Lung (tissue), 12 donors: ENCODE results near the gene MIER1. TPM values are rescaled to one million over a fixed set of nuclear protein-coding genes. Genes with fewer than 3 reads are reported as not detected.

Experiments
- ATAC-seq: fragments of 200-7000 bp; cut with Tn5 transposase; one replicate; pipeline ENCODE4 v1.9.1; 2020; ENCODE audit warnings: moderate number of reproducible peaks; ENCODE audit not compliant: insufficient read depth, low FRiP score
- DNase-seq, 3 donors: peaks; one replicate each; pipeline ENCODE4 v3.0.0-alpha.2; 2013 to 2017
- H3K27ac ChIP-seq, 2 donors: one replicate each; pipeline ENCODE4 v1.5.1; 2013; ENCODE audit warnings: mild to moderate bottlenecking in 2 of 2, moderate library complexity in 2 of 2, control low read depth in 1 of 2, inconsistent platforms in 1 of 2, low read depth in 1 of 2, low read length in 1 of 2
- H3K27me3 ChIP-seq, 3 donors: one replicate each; pipeline ENCODE4 v1.5.1; 2013; ENCODE audit warnings: low read length in 2 of 3; ENCODE audit not compliant: control insufficient read depth in 3 of 3, insufficient read depth in 3 of 3
- H3K36me3 ChIP-seq, 4 donors: one replicate each; pipeline ENCODE4 v1.5.1; 2013; ENCODE audit warnings: low read length in 4 of 4, mild to moderate bottlenecking in 1 of 4, moderate library complexity in 1 of 4; ENCODE audit not compliant: control insufficient read depth in 4 of 4, insufficient read depth in 4 of 4
- H3K4me1 ChIP-seq, 5 donors: one replicate each; pipeline ENCODE4 v1.5.1; 2013; ENCODE audit warnings: low read length in 5 of 5, mild to moderate bottlenecking in 2 of 5, moderate library complexity in 1 of 5; ENCODE audit not compliant: control insufficient read depth in 5 of 5, insufficient read depth in 5 of 5
- H3K4me3 ChIP-seq: one replicate; pipeline ENCODE4 v1.5.1; 2013; ENCODE audit warnings: mild to moderate bottlenecking, control low read depth, moderate library complexity
- H3K9ac ChIP-seq, 2 donors: one replicate each; pipeline ENCODE4 v1.5.1; 2013; ENCODE audit warnings: low read length in 2 of 2, control low read depth in 1 of 2; ENCODE audit not compliant: insufficient read depth in 1 of 2
- H3K9me3 ChIP-seq, 4 donors: one replicate each; pipeline ENCODE4 v1.5.1; 2013; ENCODE audit warnings: low read length in 3 of 4, mild to moderate bottlenecking in 1 of 4, moderate library complexity in 1 of 4; ENCODE audit not compliant: control insufficient read depth in 4 of 4, insufficient read depth in 3 of 4
- CTCF ChIP-seq: IDR thresholded peaks from 2 replicates; pipeline ENCODE4 v1.5.1; 2012; ENCODE audit warnings: mild to moderate bottlenecking; ENCODE audit errors: control extremely low read depth, extremely low read depth
- WGBS, 2 donors: extraction: QIAGEN DNeasy Blood & Tissue Kit; methylation state at CpG; one replicate each; pipeline ENCODE4 v1.1.7; 2013; 5-methylcytosine and 5-hydroxymethylcytosine counted together
- polyA plus RNA-seq, 2 donors: library from polyadenylated mRNA; stranded (reverse); fragments of 200-250 nt; gene quantifications; one replicate each; pipeline ENCODE4 v1.2.1, GENCODE V29; 2013
- total RNA-seq, 2 donors: library from RNA; depleted of rRNA in 1 of 2; stranded (reverse); fragments of >200 nt in 1 of 2; gene quantifications; one replicate each; pipeline ENCODE4 v1.2.1, GENCODE V29; 2014 to 2021
- donor health status: control.
- donor health status: control.
- donor health status: Bipolar disorder and iron deficiency.
- donor health status: healthy.
- donor health status: DM: yes; HTN: yes; CAD: no.

Gene MIER1
- total and polyA plus RNA-seq, 4 donors = 12.6 to 42.4 (median 21.5) TPM

GRCh38 chr1:66981679-66982078 lies 56.9 kb downstream of the MIER1 start:
- Histone ChIP-seq H3K4me3 (no peak overlapping the region), H3K27ac (no peak overlapping the region), H3K4me1 (peaks cover 0 to 5% (median 0%) of the 10 kb centered on the region in 5 donors), H3K9ac (peak overlapping the region in 1 of 2 donors; percentile 36), H3K27me3 (no peaks in the 10 kb centered on the region), H3K9me3 (no peaks in the 10 kb centered on the region), H3K36me3 (peaks cover 6 to 28% (median 20%) of the 10 kb centered on the region in 4 donors)
- TF ChIP-seq CTCF = no peak
- DNase-seq = peak in 2 of 3 donors; percentile 34 to 50
- peak; percentile 53 for ATAC-seq
- 31 to 40% methylated on average over 4 of the region's 4 CpGs for WGBS, 2 donors

DNA sequence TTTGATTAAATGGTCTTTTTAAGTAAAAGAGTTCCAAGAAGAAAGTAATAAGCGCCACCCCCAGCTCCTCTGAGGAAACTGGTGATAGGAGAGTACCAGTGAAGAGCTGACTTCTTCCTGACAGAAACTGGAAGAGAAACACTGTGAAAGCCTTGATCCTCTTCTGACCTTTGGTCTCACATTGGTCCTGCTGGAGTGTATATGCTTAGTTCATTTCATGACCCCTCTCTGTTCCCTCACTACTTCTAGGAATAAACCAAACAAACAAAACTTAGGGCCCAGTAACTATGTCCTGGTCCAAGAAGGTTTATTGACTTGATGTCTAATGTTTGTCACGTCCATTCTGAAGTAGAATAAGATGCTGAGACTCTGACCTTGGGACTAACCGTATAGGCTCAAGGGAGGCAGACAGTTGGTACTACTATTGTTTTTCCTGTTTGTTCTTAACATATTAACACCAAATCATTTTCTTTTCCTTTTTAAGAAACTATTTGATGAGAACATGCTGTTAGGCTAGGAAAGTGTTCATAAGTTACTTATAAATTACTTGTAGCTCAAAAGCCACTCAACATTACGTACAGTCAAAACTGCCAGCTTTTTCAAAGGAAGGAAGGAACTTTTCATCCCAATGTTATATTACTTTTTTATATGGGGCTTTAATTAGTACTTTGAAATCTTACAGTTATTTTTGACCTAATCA lies 57.9 kb downstream of the MIER1 start:
- peak overlapping the region in 1 of 2 donors; percentile 7 for H3K27ac ChIP-seq
- H3K9me3 ChIP-seq = no peaks in the 10 kb centered on the region

DNA sequence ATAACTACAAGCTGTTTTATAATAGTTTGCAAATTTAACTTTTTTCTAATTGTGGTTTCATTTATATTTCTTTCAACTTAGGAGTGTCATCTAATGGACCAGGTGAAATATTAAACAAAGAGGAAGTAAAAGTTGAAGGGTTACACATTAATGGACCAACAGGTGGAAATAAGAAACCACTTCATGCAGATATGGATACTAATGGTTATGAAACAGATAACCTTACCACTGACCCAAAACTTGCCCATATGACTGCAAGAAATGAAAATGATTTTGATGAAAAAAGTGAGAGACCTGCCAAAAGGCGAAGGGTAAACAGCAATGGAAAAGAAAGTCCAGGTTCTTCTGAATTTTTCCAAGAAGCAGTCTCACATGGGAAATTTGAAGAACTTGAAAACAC lies 59.7 kb downstream of the MIER1 start:
- H3K4me1 ChIP-seq = peaks cover 0 to 5% (median 0%) of the 10 kb centered on the region in 5 donors
- H3K9ac ChIP-seq = no peak overlapping the region
- ATAC-seq (no peak), DNase-seq (no peak)
- 75 to 100% methylated on average over 1 of the region's 1 CpG for WGBS, 2 donors
- peaks cover 4 to 28% (median 19%) of the 10 kb centered on the region in 4 donors for H3K36me3 ChIP-seq
- H3K27me3 ChIP-seq = no peaks in the 10 kb centered on the region
- H3K27ac ChIP-seq = no peak overlapping the region
- no peak for TF ChIP-seq CTCF
- H3K9me3 ChIP-seq = no peaks in the 10 kb centered on the region
- no peak overlapping the region for H3K4me3 ChIP-seq

More for the DNA sequence above, 57.9 kb downstream of the MIER1 start:
- no peak overlapping the region for H3K4me3 ChIP-seq
- ATAC-seq = no peak
- H3K9ac ChIP-seq = no peak overlapping the region
- 76 to 85% methylated on average over 4 of the region's 4 CpGs for WGBS, 2 donors
- DNase-seq = peak in 2 of 3 donors; percentile 22 to 61
- H3K4me1 ChIP-seq = peaks cover 0 to 5% (median 0%) of the 10 kb centered on the region in 5 donors
- H3K36me3 ChIP-seq = peaks cover 4 to 26% (median 18%) of the 10 kb centered on the region in 4 donors
- H3K27me3 ChIP-seq = no peaks in the 10 kb centered on the region
- TF ChIP-seq CTCF = no peak
